ENCODE measurements around the gene CYP2U1.

CYP2U1 gene

DNA sequence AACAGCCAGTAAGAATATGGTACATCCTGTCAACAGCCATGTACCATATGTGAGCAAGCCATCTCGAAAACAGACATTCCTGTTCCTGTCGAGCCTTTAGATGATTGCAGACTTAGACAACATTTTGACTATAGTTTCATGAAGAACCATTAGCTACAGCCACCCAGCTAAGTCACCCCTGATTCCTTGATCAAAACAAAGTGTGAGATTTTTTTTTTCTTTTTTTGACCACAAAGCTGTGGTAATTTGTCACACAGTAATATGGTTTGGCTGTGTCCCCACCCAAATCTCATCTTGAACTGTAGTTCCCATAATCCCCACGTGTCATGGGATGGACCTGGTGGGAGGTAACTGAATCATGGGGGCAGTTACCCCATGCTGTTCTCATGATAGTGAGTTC lies 43.2 kb downstream of the CYP2U1 start:
- DNase-seq (ENCODE audit: extremely low read depth, low read depth) = no peak
- TF ChIP-seq, protein P1, sequence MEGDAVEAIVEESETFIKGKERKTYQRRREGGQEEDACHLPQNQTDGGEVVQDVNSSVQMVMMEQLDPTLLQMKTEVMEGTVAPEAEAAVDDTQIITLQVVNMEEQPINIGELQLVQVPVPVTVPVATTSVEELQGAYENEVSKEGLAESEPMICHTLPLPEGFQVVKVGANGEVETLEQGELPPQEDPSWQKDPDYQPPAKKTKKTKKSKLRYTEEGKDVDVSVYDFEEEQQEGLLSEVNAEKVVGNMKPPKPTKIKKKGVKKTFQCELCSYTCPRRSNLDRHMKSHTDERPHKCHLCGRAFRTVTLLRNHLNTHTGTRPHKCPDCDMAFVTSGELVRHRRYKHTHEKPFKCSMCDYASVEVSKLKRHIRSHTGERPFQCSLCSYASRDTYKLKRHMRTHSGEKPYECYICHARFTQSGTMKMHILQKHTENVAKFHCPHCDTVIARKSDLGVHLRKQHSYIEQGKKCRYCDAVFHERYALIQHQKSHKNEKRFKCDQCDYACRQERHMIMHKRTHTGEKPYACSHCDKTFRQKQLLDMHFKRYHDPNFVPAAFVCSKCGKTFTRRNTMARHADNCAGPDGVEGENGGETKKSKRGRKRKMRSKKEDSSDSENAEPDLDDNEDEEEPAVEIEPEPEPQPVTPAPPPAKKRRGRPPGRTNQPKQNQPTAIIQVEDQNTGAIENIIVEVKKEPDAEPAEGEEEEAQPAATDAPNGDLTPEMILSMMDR (IDR thresholded peaks at IDR 0.05; ENCODE audit: low read depth, low read length) = no peak

- TF ChIP-seq, protein P1 (IDR thresholded peaks at IDR 0.05; ENCODE audit: low read depth, low read length) = no peak
These were observed 46.1 kb downstream of the CYP2U1 start for GRCh38 chr4:107977482-107977881.

DNA sequence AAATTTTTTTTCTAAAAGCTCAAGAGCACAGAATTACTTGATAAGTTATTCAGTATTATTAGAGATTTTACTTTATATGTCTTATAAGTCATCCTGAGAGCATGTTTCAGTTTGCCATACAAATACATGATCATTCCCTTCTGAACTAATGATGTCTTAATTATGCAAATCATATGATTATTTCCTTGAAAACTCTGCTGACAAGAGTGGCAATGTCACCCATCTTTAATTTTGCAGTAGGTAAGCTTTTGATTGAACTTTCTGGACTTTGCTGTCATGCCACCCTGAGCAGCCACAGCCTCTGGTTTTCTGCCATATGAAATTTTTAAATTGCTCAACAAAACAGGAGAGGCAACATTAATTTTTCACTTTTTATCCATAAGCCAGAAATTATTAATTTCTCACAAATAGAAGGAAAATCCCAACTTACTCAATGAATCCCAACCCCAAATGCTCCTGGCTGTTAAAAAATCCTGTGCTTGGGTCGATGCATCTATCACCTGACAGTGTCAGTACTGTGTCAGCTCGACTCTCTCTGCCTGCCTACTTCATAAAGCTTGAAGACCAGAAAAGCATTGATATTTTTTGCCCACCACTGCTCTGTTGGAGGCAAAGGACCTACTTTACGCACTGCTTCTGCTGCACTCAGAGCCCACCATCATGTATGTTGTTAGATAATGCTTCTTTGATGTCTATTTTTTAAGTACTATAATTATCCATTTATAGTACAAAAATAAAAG lies 46.8 kb downstream of the CYP2U1 start:
- TF ChIP-seq, protein P1 (IDR thresholded peaks at IDR 0.05; ENCODE audit: low read depth, low read length) = no peak
- DNase-seq (ENCODE audit: extremely low read depth, low read depth) = no peak

More at GRCh38 chr4:107977482-107977881, 46.1 kb downstream of the CYP2U1 start:
- DNase-seq (ENCODE audit: extremely low read depth, low read depth) = no peak

GRCh38 chr4:107978716-107979451 lies 47.5 kb downstream of the CYP2U1 start:
- TF ChIP-seq, protein P1 (IDR thresholded peaks at IDR 0.05; ENCODE audit: low read depth, low read length) = no peak
- DNase-seq (ENCODE audit: extremely low read depth, low read depth) = no peak

DNA sequence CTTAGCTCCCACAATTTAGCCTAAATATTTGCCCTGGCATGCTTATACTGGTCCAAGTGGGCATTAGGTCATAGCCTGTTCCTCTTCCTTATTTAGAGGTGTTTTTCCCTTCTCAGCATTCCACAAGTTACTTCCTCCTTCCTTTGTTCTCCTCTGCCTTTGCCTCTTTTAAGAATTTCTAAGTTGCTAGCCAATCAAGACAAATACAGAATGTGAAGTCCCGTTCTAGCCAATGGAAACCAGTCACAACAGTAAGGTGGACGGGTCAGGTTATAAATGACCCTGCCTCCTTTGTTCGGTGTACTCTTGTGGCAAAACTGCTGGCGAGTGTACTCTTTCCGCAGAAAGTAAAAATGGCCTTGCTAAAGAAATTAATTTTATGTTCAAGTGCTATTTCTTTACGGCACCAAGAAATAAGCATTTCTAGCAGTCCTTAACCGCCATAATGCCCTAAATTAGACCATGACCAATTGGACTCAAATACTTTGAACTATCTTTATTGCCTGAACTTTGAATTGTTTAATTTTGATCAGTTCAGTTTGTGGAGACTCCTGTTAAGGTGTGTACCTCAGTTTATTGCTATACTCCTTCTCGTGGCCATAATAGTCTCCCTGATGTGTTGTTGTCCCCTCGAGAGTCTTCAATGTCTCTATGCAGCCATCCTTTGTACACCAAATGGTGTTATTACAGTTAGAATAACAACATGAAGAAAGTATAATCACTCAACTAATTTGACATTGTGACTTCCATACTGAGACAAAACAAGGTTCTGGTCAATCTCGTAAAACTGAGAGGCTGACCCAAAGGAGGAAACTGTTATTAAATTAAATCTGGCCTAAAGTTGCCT lies 56.8 kb downstream of the CYP2U1 start:
- no peak for DNase-seq (ENCODE audit: extremely low read depth, low read depth)
- TF ChIP-seq, protein P1 (IDR thresholded peaks at IDR 0.05; ENCODE audit: low read depth, low read length) = no peak

DNA sequence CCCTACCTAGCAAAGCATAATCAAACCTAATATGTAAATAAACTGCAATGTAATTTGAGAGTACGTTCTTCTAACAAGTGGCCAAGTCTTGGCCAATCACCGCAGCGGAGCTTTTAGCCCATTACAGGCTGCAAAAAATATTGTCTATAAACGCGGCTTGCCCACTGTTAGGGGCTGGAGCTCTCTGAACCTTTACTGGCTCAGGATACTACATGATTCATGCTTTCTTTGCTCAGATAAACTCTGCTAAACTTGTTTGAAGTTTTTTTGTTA lies 57.4 kb downstream of the CYP2U1 start:
- no peak for DNase-seq (ENCODE audit: extremely low read depth, low read depth)
- TF ChIP-seq, protein P1 (IDR thresholded peaks at IDR 0.05; ENCODE audit: low read depth, low read length) = no peak

GRCh38 chr4:107989162-107989536 lies 57.8 kb downstream of the CYP2U1 start:
- no peak for DNase-seq (ENCODE audit: extremely low read depth, low read depth)
- TF ChIP-seq, protein P1 (IDR thresholded peaks at IDR 0.05; ENCODE audit: low read depth, low read length) = no peak
